Activated gamma-delta T cell (primary cell): ENCODE data around the gene FOXF2.

Source experiments
- DNase-seq: peaks from one replicate; lab custom pipeline; 2025; lab: John Stamatoyannopoulos, UW

FOXF2 gene

GRCh38 chr6:1407499-1407990 lies 18.2 kb downstream of the FOXF2 start:
- DNase-seq, result no peak

- no peak for DNase-seq
Observed at GRCh38 chr6:1409774-1410465, 20.5 kb downstream of the FOXF2 start.

- DNase-seq, result no peak
Observed at GRCh38 chr6:1412901-1413300, 23.5 kb downstream of the FOXF2 start.

- no peak for DNase-seq
Observed at GRCh38 chr6:1415416-1416063, 26.2 kb downstream of the FOXF2 start.

- DNase-seq, result no peak
Observed at GRCh38 chr6:1416191-1416760, 26.9 kb downstream of the FOXF2 start.

GRCh38 chr6:1416820-1417219 lies 27.4 kb downstream of the FOXF2 start:
- no peak for DNase-seq

- DNase-seq, result no peak
Observed at GRCh38 chr6:1417718-1418117, 28.3 kb downstream of the FOXF2 start.

- DNase-seq, result no peak
Observed at GRCh38 chr6:1418471-1419191, 29.3 kb downstream of the FOXF2 start.

GRCh38 chr6:1420382-1420781 lies 31.0 kb downstream of the FOXF2 start:
- DNase-seq, result no peak

GRCh38 chr6:1422290-1422689 lies 32.9 kb downstream of the FOXF2 start:
- DNase-seq, result no peak

- no peak for DNase-seq
Observed at GRCh38 chr6:1423578-1423977, 34.2 kb downstream of the FOXF2 start.

GRCh38 chr6:1424306-1424927 lies 35.0 kb downstream of the FOXF2 start:
- DNase-seq, result no peak

- DNase-seq, result no peak
Observed at GRCh38 chr6:1426416-1426815, 37.0 kb downstream of the FOXF2 start.

GRCh38 chr6:1435806-1436205 lies 46.4 kb downstream of the FOXF2 start:
- no peak for DNase-seq

GRCh38 chr6:1436334-1437306 lies 47.2 kb downstream of the FOXF2 start:
- DNase-seq, result no peak

GRCh38 chr6:1437553-1438406 lies 48.4 kb downstream of the FOXF2 start:
- DNase-seq, result no peak

- no peak for DNase-seq
Observed at GRCh38 chr6:1438471-1438881, 49.1 kb downstream of the FOXF2 start.

GRCh38 chr6:1439349-1439748 lies 50.0 kb downstream of the FOXF2 start:
- no peak for DNase-seq

- no peak for DNase-seq
Observed at GRCh38 chr6:1442929-1443328, 53.6 kb downstream of the FOXF2 start.
